A673 (cell line): Measurements from ENCODE around the gene SLC39A6. TPM values are rescaled to one million over a fixed set of nuclear protein-coding genes. Genes with fewer than 3 reads are reported as not detected.

Experiments used
- BruUV-seq: library from RNA; stranded (reverse); fragments of 400-500 nt; replicated peaks from 2 replicates; lab custom pipeline; 2021; lab: Mats Ljungman, UMichigan
- CTCF ChIA-PET: fragments of 300-600 bp; sonication (Branson Sonifier 250); formaldehyde crosslinking; loops from one replicate; lab custom pipeline; 2022; ENCODE audit warnings: antibody characterized with exemption; lab: Charles Lee
- POLR2A ChIA-PET: fragments of 300-600 bp; sonication (Branson Sonifier 250); formaldehyde crosslinking; loops from one replicate; lab custom pipeline; 2022; ENCODE audit warnings: antibody characterized with exemption; ENCODE audit not compliant: low non-redundant PET; lab: Charles Lee
- DNase-seq: peaks from one replicate; pipeline ENCODE4 v3.0.0-alpha.2; 2015; ENCODE audit warnings: low spot score
- H3K27ac ChIP-seq: fragments of 200-600 bp; sonication (generic); 2 replicates; pipeline ENCODE4 v1.5.1; 2016; ENCODE audit warnings: mixed run types, low read depth, mild to moderate bottlenecking, mixed read lengths, antibody characterized with exemption, low read length; ENCODE audit not compliant: poor library complexity, severe bottlenecking
- H3K27me3 ChIP-seq: fragments of 200-600 bp; sonication (generic); replicated peaks from 2 replicates; pipeline ENCODE4 v1.6.1; 2017; ENCODE audit warnings: mixed run types, low read depth, mild to moderate bottlenecking, mixed read lengths, antibody characterized with exemption, low read length; ENCODE audit not compliant: insufficient read depth, poor library complexity
- H3K36me3 ChIP-seq: fragments of 200-600 bp; sonication (generic); 2 replicates; pipeline ENCODE4 v1.6.1; 2016; ENCODE audit warnings: mixed run types, mild to moderate bottlenecking, mixed read lengths, antibody characterized with exemption, low read length; ENCODE audit not compliant: insufficient read depth, poor library complexity, severe bottlenecking
- H3K4me1 ChIP-seq: fragments of 200-600 bp; sonication (generic); 2 replicates; pipeline ENCODE4 v1.6.1; 2017; ENCODE audit warnings: mixed run types, mild to moderate bottlenecking, mixed read lengths, antibody characterized with exemption, low read length; ENCODE audit not compliant: insufficient read depth, poor library complexity, severe bottlenecking
- H3K4me3 ChIP-seq: fragments of 200-600 bp; sonication (generic); 2 replicates; pipeline ENCODE4 v1.5.1; 2016; ENCODE audit warnings: low read depth, mixed run types, mild to moderate bottlenecking, mixed read lengths, low read length; ENCODE audit not compliant: poor library complexity, severe bottlenecking
- H3K9me3 ChIP-seq: fragments of 200-600 bp; sonication (generic); 2 replicates; pipeline ENCODE4 v1.6.1; 2016; ENCODE audit warnings: mixed run types, low read depth, mild to moderate bottlenecking, mixed read lengths, antibody characterized with exemption, low read length; ENCODE audit not compliant: poor library complexity, severe bottlenecking
- EZH2 ChIP-seq: fragments of 200-600 bp; sonication (generic); IDR thresholded peaks from 2 replicates; pipeline ENCODE4 v1.6.1; 2017; ENCODE audit warnings: borderline replicate concordance, low read depth, mild to moderate bottlenecking, mixed read lengths, antibody characterized with exemption, low read length; ENCODE audit not compliant: poor library complexity, severe bottlenecking
- intact Hi-C: fragments of 100-400 bp; cut with micrococcal nuclease; formaldehyde crosslinking; loops from one replicate; pipeline ENCODE4 v1.10.0; 2022; ENCODE audit not compliant: unreplicated experiment
- total RNA-seq: library from RNA; stranded (reverse); gene quantifications from 2 replicates; pipeline ENCODE4 v1.2.3, GENCODE V29; 2021
- TF ChIP-seq, protein P1 (sequence below): fragments of 300-800, 200-600 bp; sonication (generic); conservative IDR thresholded peaks from 2 replicates; pipeline ENCODE4 v1.5.1; 2017; ENCODE audit warnings: low read depth, mild to moderate bottlenecking, antibody characterized with exemption, low read length, moderate library complexity, mixed read lengths

The SLC39A6 gene
- total RNA-seq, 1 experiment from 2014 or later, result 70.7 TPM

GRCh38 chr18:36064027-36064808 lies 64.9 kb downstream of the SLC39A6 start:
- BruUV-seq, result no TSS peak
- CTCF ChIA-PET, result no interaction called here
- H3K36me3 ChIP-seq, result no peaks in the 10 kb centered on the region
- H3K4me1 ChIP-seq, result peaks cover 9% of the 10 kb centered on the region
- TF ChIP-seq EZH2, result no peak
- TF ChIP-seq, protein P1, sequence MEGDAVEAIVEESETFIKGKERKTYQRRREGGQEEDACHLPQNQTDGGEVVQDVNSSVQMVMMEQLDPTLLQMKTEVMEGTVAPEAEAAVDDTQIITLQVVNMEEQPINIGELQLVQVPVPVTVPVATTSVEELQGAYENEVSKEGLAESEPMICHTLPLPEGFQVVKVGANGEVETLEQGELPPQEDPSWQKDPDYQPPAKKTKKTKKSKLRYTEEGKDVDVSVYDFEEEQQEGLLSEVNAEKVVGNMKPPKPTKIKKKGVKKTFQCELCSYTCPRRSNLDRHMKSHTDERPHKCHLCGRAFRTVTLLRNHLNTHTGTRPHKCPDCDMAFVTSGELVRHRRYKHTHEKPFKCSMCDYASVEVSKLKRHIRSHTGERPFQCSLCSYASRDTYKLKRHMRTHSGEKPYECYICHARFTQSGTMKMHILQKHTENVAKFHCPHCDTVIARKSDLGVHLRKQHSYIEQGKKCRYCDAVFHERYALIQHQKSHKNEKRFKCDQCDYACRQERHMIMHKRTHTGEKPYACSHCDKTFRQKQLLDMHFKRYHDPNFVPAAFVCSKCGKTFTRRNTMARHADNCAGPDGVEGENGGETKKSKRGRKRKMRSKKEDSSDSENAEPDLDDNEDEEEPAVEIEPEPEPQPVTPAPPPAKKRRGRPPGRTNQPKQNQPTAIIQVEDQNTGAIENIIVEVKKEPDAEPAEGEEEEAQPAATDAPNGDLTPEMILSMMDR, result no peak
- no peak for DNase-seq
- no peak overlapping the region for H3K4me3 ChIP-seq
- H3K27ac ChIP-seq, result no peak overlapping the region
- no peaks in the 10 kb centered on the region for H3K9me3 ChIP-seq
- intact Hi-C loops, result no loop called here
- no peaks in the 10 kb centered on the region for H3K27me3 ChIP-seq
- POLR2A ChIA-PET, result no interaction called here

- TF ChIP-seq EZH2, result no peak
- TF ChIP-seq, protein P1, result no peak
- Histone ChIP-seq H3K4me1 (no peaks in the 10 kb centered on the region), H3K4me3 (no peak overlapping the region), H3K36me3 (no peaks in the 10 kb centered on the region), H3K27me3 (no peaks in the 10 kb centered on the region), H3K27ac (no peak overlapping the region), H3K9me3 (no peaks in the 10 kb centered on the region)
- intact Hi-C loops, result no loop called here
- no TSS peak for BruUV-seq
- DNase-seq, result no peak
- POLR2A ChIA-PET, result no interaction called here
- CTCF ChIA-PET, result no interaction called here
Measured at GRCh38 chr18:36058674-36059073, 70.5 kb downstream of the SLC39A6 start.

Other genes with a start within 250 kb of the SLC39A6 start
- 65.1 and 66.1 TPM in 2 replicates for gene RPRD1A, start 61.8 kb downstream of the SLC39A6 start, total RNA-seq
- gene ELP2, start 559 bp upstream of the SLC39A6 start, total RNA-seq, result 96.5 and 110 TPM in 2 replicates
- gene MOCOS, start 58.2 kb upstream of the SLC39A6 start, total RNA-seq, result not detected in 2 replicates
- 0.26 and 0.34 TPM in 2 replicates for gene FHOD3, start 168.4 kb upstream of the SLC39A6 start, total RNA-seq